Adrenal gland (tissue), 12 donors: ENCODE measurements around the gene GNRH2. TPM values are rescaled to one million over a fixed set of nuclear protein-coding genes. Genes with fewer than 3 reads are reported as not detected.
"Not testable (repeated sequence)": the region's sequence is repeated elsewhere in the genome, so short reads cannot be mapped to it uniquely, and the experiment has no call there.

Source experiments
- DNase-seq, 7 donors: peaks; one replicate each; pipeline ENCODE4 v3.0.0-alpha.2; 2019 to 2020
- H3K27ac ChIP-seq, 5 donors: fragments of 200-600 bp; sonication (generic) in 4 of 5; 1 replicate in 3 of 5; 2 replicates in 2 of 5; pipeline versions ENCODE4 v1.5.1 to v1.8.0; 2016 to 2020; ENCODE audit warnings: mild to moderate bottlenecking in 1 of 5
- H3K27me3 ChIP-seq: fragments of 200-600 bp; 2 replicates; pipeline ENCODE4 v1.8.0; 2021
- H3K36me3 ChIP-seq, 2 donors: fragments of 200-600 bp; replicated peaks in 1 of 2; 1 replicate in 1 of 2; 2 replicates in 1 of 2; pipeline versions ENCODE4 v1.5.1 to v1.8.0; 2018 to 2022
- H3K4me1 ChIP-seq, 2 donors: fragments of 200-600 bp; replicated peaks in 1 of 2; 1 replicate in 1 of 2; 2 replicates in 1 of 2; pipeline versions ENCODE4 v1.5.1 to v1.8.0; 2018 to 2021
- H3K4me3 ChIP-seq, 4 donors: fragments of 200-600 bp; sonication (generic) in 3 of 4; one replicate each; pipeline ENCODE4 v1.5.1; 2016 to 2018
- H3K9me3 ChIP-seq, 3 donors: fragments of 200-600 bp; sonication (generic) in 1 of 3; replicated peaks in 1 of 3; 1 replicate in 2 of 3; 2 replicates in 1 of 3; pipeline versions ENCODE4 v1.5.1 to v1.8.0; 2016 to 2021
- CTCF ChIP-seq, 6 experiments: fragments of 450-650 bp in 4 of 6; fragments of 200-600 bp in 2 of 6; sonication (generic) in 1 of 6; IDR thresholded peaks; 1 replicate in 5 of 6; 2 replicates in 1 of 6; pipeline versions ENCODE4 v1.5.1 to v1.8.0; 2016 to 2021; ENCODE audit warnings: antibody characterized with exemption in 6 of 6, mild to moderate bottlenecking in 2 of 6, moderate library complexity in 1 of 6
- POLR2A ChIP-seq, 2 donors: fragments of 450-650 bp; IDR thresholded peaks; one replicate each; pipeline ENCODE4 v1.6.1; 2017; ENCODE audit warnings: antibody characterized with exemption in 2 of 2, mild to moderate bottlenecking in 2 of 2, moderate library complexity in 1 of 2
- WGBS, 4 donors: extraction: QIAGEN DNeasy Blood & Tissue Kit in 2 of 4; methylation state at CpG; one replicate each; pipeline versions ENCODE4 v1.1.5 to v1.1.7; 2013 to 2017; 5-methylcytosine and 5-hydroxymethylcytosine counted together
- intact Hi-C, 2 donors: fragments of 100-400 bp; cut with DNase I; formaldehyde crosslinking; loops; one replicate each; pipeline versions ENCODE4 v1.14.1 to v1.15.0; 2022 to 2023
- polyA plus RNA-seq, 3 donors: library from polyadenylated mRNA; stranded (reverse); fragments of 200-250 nt in 2 of 3; fragments of 350-450 nt in 1 of 3; fragmentation: Illumina TruSeq in 1 of 3; extraction: RNeasy Lipid Tissue Mini Kit (QIAGEN cat#74804) in 1 of 3; gene quantifications; one replicate each; pipeline ENCODE4 v1.2.3, GENCODE V29; 2013 to 2014
- total RNA-seq, 9 donors: library from RNA; depleted of rRNA in 4 of 9; stranded (reverse); fragments of >200 nt in 4 of 9; fragments of 120-200 nt in 1 of 9; fragmentation: NEBNext Ultra II Directional in 1 of 9; extraction: Animal tissue kit (Norgen Biotek cat#: 25700) in 1 of 9; gene quantifications; one replicate each; pipeline versions ENCODE4 v1.1.0 to v1.2.4, GENCODE V29; 2013 to 2023
- donor health status: healthy with polysubstance abuse.
- donor health status: Bipolar disorder and iron deficiency.
- donor health status: DM: yes; HTN: yes; CAD: no.
- donor health status: DM: no; HTN: no; CAD: no.
- donor health status: DM: no; HTN: no; CAD: no.
- donor health status: DM: yes; HTN: yes; CAD: no.

Gene GNRH2
- total and polyA plus RNA-seq, 12 donors = 0.34 to 4.2 (median 1.7) TPM; not detected in 7

GRCh38 chr20:3047486-3048419 is 4.3 kb downstream of the GNRH2 start:
- no peaks in the 10 kb centered on the region for H3K27me3 ChIP-seq
- no peak overlapping the region for H3K4me3 ChIP-seq
- peaks cover 4 to 20% of the 10 kb centered on the region in 2 donors for H3K4me1 ChIP-seq
- WGBS, 4 donors = 73 to 86% (median 83%) methylated on average over 9 to 14 of the region's 14 CpGs
- DNase-seq = peak in 1 of 7 donors; percentile 37
- TF ChIP-seq CTCF (IDR thresholded peaks at IDR 0.05) = no peak
- TF ChIP-seq POLR2A (IDR thresholded peaks at IDR 0.05) = no peak
- intact Hi-C loops = no loop called here
- no peaks in the 10 kb centered on the region for H3K9me3 ChIP-seq
- no peak overlapping the region for H3K27ac ChIP-seq
- H3K36me3 ChIP-seq = peaks cover 0 to 27% of the 10 kb centered on the region in 2 donors

- Histone ChIP-seq H3K27me3 (no peaks in the 10 kb centered on the region), H3K9me3 (no peaks in the 10 kb centered on the region), H3K4me1 (peaks cover 0 to 15% of the 10 kb centered on the region in 2 donors), H3K36me3 (peaks cover 0 to 27% of the 10 kb centered on the region in 2 donors), H3K4me3 (no peak overlapping the region), H3K27ac (no peak overlapping the region)
- no peak for TF ChIP-seq CTCF (IDR thresholded peaks at IDR 0.05)
- no peak for TF ChIP-seq POLR2A (IDR thresholded peaks at IDR 0.05)
- no peak for DNase-seq
- intact Hi-C loops = loop anchor here in 1 of 2 donors (10.0 kb wide), 1 partner anchor 63 kb away; no protein-coding TSS in a partner anchor
- 66 to 70% (median 69%) methylated on average over 7 of the region's 7 CpGs for WGBS, 4 donors
Observed at GRCh38 chr20:3051385-3052019, 8.1 kb downstream of the GNRH2 start.

GRCh38 chr20:3059489-3059888 is 16.1 kb downstream of the GNRH2 start:
- DNase-seq = peak in 1 of 7 donors; percentile 5
- TF ChIP-seq CTCF (IDR thresholded peaks at IDR 0.05) = no peak
- no peak for TF ChIP-seq POLR2A (IDR thresholded peaks at IDR 0.05)
- Histone ChIP-seq H3K27me3 (no peaks in the 10 kb centered on the region), H3K27ac (no peak overlapping the region), H3K4me1 (no peaks in the 10 kb centered on the region), H3K36me3 (no peaks in the 10 kb centered on the region), H3K4me3 (no peak overlapping the region), H3K9me3 (no peaks in the 10 kb centered on the region)
- intact Hi-C loops = loop anchor here (5.0 to 10.0 kb wide), 2 partner anchors 53 to 55 kb away; no protein-coding TSS in a partner anchor
- 80 to 94% (median 80%) methylated on average over 2 to 3 of the region's 3 CpGs; no CpG with 5 or more reads in 1 of the 4 donors for WGBS, 4 donors

DNA sequence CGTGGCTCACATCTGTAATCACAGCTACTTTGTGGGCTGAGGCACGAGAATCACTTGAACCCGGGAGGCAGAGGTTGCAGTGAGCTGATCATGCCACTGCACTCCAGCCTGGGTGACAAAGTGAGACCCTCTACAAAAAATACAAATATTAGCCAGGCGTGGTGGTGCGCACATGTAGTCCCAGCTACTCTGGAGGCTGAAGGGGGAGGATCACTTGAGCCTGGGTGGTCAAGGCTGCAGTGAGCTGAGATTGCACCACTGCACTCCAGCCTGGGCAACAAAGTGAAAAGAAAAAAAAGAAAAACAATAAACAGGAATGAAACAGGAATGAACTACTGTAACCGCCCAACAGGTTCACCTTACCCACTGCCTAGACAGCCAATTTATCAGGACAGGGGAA is 20.7 kb downstream of the GNRH2 start:
- H3K27me3 ChIP-seq, H3K9me3 ChIP-seq, H3K27ac ChIP-seq, H3K4me3 ChIP-seq, H3K4me1 ChIP-seq, H3K36me3 ChIP-seq, intact Hi-C loops: not testable (repeated sequence)
- peak in 1 of 7 donors; percentile 5 for DNase-seq
- WGBS, 4 donors = 77 to 92% (median 83%) methylated on average over 6 of the region's 6 CpGs
